Right kidney (tissue), 1 donor: ENCODE results near the gene LYPD5.
"Not testable (repeated sequence)": the region's sequence is repeated elsewhere in the genome, so short reads cannot be mapped to it uniquely, and the experiment has no call there.

Source experiments
- DNase-seq: peaks from one replicate; pipeline ENCODE4 v3.0.0-alpha.2; 2016

Gene LYPD5

GRCh38 chr19:43778651-43779050 is 23.6 kb downstream of the LYPD5 start:
- DNase-seq: no peak

- DNase-seq: no peak
Measured at GRCh38 chr19:43777163-43777695, 25.0 kb downstream of the LYPD5 start.

- no peak for DNase-seq
Measured at GRCh38 chr19:43776286-43776685, 26.0 kb downstream of the LYPD5 start.

GRCh38 chr19:43775299-43775890 is 26.9 kb downstream of the LYPD5 start:
- no peak for DNase-seq

GRCh38 chr19:43774940-43775258 is 27.3 kb downstream of the LYPD5 start:
- DNase-seq: not testable (repeated sequence)

GRCh38 chr19:43774103-43774939 is 27.9 kb downstream of the LYPD5 start:
- peak; percentile 70 for DNase-seq

- no peak for DNase-seq
Measured at GRCh38 chr19:43773725-43774102, 28.5 kb downstream of the LYPD5 start.

GRCh38 chr19:43769256-43769655 is 33.0 kb downstream of the LYPD5 start:
- no peak for DNase-seq

- no peak for DNase-seq
Measured at GRCh38 chr19:43768273-43769050, 33.8 kb downstream of the LYPD5 start.

- no peak for DNase-seq
Measured at GRCh38 chr19:43767818-43768217, 34.4 kb downstream of the LYPD5 start.

- no peak for DNase-seq
Measured at GRCh38 chr19:43767316-43767715, 34.9 kb downstream of the LYPD5 start.

GRCh38 chr19:43766755-43767043 is 35.5 kb downstream of the LYPD5 start:
- DNase-seq: no peak

- DNase-seq: no peak
Measured at GRCh38 chr19:43765109-43765876, 37.0 kb downstream of the LYPD5 start.

GRCh38 chr19:43764684-43765083 is 37.6 kb downstream of the LYPD5 start:
- DNase-seq: not testable (repeated sequence)

- no peak for DNase-seq
Measured at GRCh38 chr19:43763473-43763939, 38.7 kb downstream of the LYPD5 start.

GRCh38 chr19:43762814-43763213 is 39.4 kb downstream of the LYPD5 start:
- no peak for DNase-seq

- DNase-seq: no peak
Measured at GRCh38 chr19:43760941-43761340, 41.3 kb downstream of the LYPD5 start.

GRCh38 chr19:43759515-43759914 is 42.7 kb downstream of the LYPD5 start:
- DNase-seq: no peak

- no peak for DNase-seq
Measured at GRCh38 chr19:43755256-43755801, 46.9 kb downstream of the LYPD5 start.

GRCh38 chr19:43754503-43755255 is 47.6 kb downstream of the LYPD5 start, which contains the start of gene SMG9:
TSS of gene SMG9 (minus strand) at chr19:43754962. CDS start at chr19:43750741, 4,221 bp downstream.
- DNase-seq: peak; percentile 100

- DNase-seq: no peak
Measured at GRCh38 chr19:43754253-43754502, 48.1 kb downstream of the LYPD5 start.
